ENCODE measurements around the gene NRP1.

Gene NRP1

GRCh38 chr10:33243703-33244102 is 90.8 kb downstream of the NRP1 start:
- no peak for FAIRE-seq

GRCh38 chr10:33242931-33243330 is 91.5 kb downstream of the NRP1 start:
- DNase-seq (ENCODE audit: insufficient read length, low spot score), result no peak
- FAIRE-seq, result no peak

More at GRCh38 chr10:33243703-33244102, 90.8 kb downstream of the NRP1 start:
- no peak for DNase-seq (ENCODE audit: insufficient read length, low spot score)

GRCh38 chr10:33241351-33241750 is 93.1 kb downstream of the NRP1 start:
- DNase-seq (ENCODE audit: insufficient read length, low spot score) (no peak), FAIRE-seq (peak; percentile 69)

- DNase-seq (ENCODE audit: insufficient read length, low spot score), result no peak
- FAIRE-seq, result no peak
Measured at GRCh38 chr10:33240931-33241330, 93.5 kb downstream of the NRP1 start.

- DNase-seq (ENCODE audit: insufficient read length, low spot score) (no peak), FAIRE-seq (no peak)
Measured at GRCh38 chr10:33240258-33240657, 94.2 kb downstream of the NRP1 start.

- FAIRE-seq (no peak), DNase-seq (ENCODE audit: insufficient read length, low spot score) (no peak)
Measured at GRCh38 chr10:33239257-33239656, 95.2 kb downstream of the NRP1 start.

- no peak for DNase-seq (ENCODE audit: insufficient read length, low spot score)
- no peak for FAIRE-seq
Measured at GRCh38 chr10:33238643-33239042, 95.8 kb downstream of the NRP1 start.

- peak; percentile 97 for FAIRE-seq
- DNase-seq (ENCODE audit: insufficient read length, low spot score), result peak; percentile 90
Measured at GRCh38 chr10:33237736-33238624, 96.5 kb downstream of the NRP1 start.

- no peak for FAIRE-seq
Measured at GRCh38 chr10:33236916-33237315, 97.6 kb downstream of the NRP1 start.

GRCh38 chr10:33235951-33236350 is 98.5 kb downstream of the NRP1 start:
- FAIRE-seq, result no peak

More at GRCh38 chr10:33236916-33237315, 97.6 kb downstream of the NRP1 start:
- DNase-seq (ENCODE audit: insufficient read length, low spot score), result no peak

GRCh38 chr10:33235251-33235884 is 99.1 kb downstream of the NRP1 start:
- no peak for DNase-seq (ENCODE audit: insufficient read length, low spot score)
- FAIRE-seq, result no peak

More at GRCh38 chr10:33235951-33236350, 98.5 kb downstream of the NRP1 start:
- DNase-seq (ENCODE audit: insufficient read length, low spot score), result no peak

- no peak for FAIRE-seq
- no peak for DNase-seq (ENCODE audit: insufficient read length, low spot score)
Measured at GRCh38 chr10:33234831-33235237, 99.6 kb downstream of the NRP1 start.

- FAIRE-seq (no peak), DNase-seq (ENCODE audit: insufficient read length, low spot score) (no peak)
Measured at GRCh38 chr10:33233635-33234034, 100.8 kb downstream of the NRP1 start.

- DNase-seq (ENCODE audit: insufficient read length, low spot score), result no peak
- FAIRE-seq, result peak; percentile 83
Measured at GRCh38 chr10:33233221-33233620, 101.2 kb downstream of the NRP1 start.

- DNase-seq (ENCODE audit: insufficient read length, low spot score) (no peak), FAIRE-seq (peak; percentile 4)
Measured at GRCh38 chr10:33231621-33232350, 102.7 kb downstream of the NRP1 start.

- no peak for DNase-seq (ENCODE audit: insufficient read length, low spot score)
- FAIRE-seq, result no peak
Measured at GRCh38 chr10:33229949-33230267, 104.6 kb downstream of the NRP1 start.

GRCh38 chr10:33229252-33229948 is 105.1 kb downstream of the NRP1 start:
- FAIRE-seq, result no peak
- no peak for DNase-seq (ENCODE audit: insufficient read length, low spot score)

GRCh38 chr10:33228426-33228825 is 106.0 kb downstream of the NRP1 start:
- FAIRE-seq (no peak), DNase-seq (ENCODE audit: insufficient read length, low spot score) (no peak)

- FAIRE-seq, result no peak
- DNase-seq (ENCODE audit: insufficient read length, low spot score), result no peak
Measured at GRCh38 chr10:33227489-33227888, 107.0 kb downstream of the NRP1 start.

- FAIRE-seq (no peak), DNase-seq (ENCODE audit: insufficient read length, low spot score) (no peak)
Measured at GRCh38 chr10:33224251-33224965, 110.1 kb downstream of the NRP1 start.
